ENCODE measurements around the gene OR2A25. TPM values are rescaled to one million over a fixed set of nuclear protein-coding genes. Genes with fewer than 3 reads are reported as not detected.

The OR2A25 gene
- total and polyA plus RNA-seq, 4 donors = not detected

GRCh38 chr7:144102041-144102440 is 32.4 kb downstream of the OR2A25 start:
- no peak for DNase-seq (ENCODE audit: low spot score)
- Histone ChIP-seq H3K36me3 (ENCODE audit: control insufficient read depth in 4 of 4, insufficient read depth in 3 of 4, low read depth in 1 of 4, low read length in 3 of 4) (no peaks in the 10 kb centered on the region), H3K9ac (ENCODE audit: low read depth in 1 of 2, low read length in 2 of 2) (no peak overlapping the region), H3K9me3 (ENCODE audit: control insufficient read depth in 4 of 4, low read length in 3 of 4) (no peaks in the 10 kb centered on the region), H3K4me1 (ENCODE audit: control insufficient read depth in 4 of 4, insufficient read depth in 4 of 4, low read length in 3 of 4) (no peaks in the 10 kb centered on the region), H3K4me3 (ENCODE audit: low read depth in 1 of 3, low read length in 3 of 3) (no peak overlapping the region), H3K27ac (ENCODE audit: low read depth in 1 of 2, low read length in 2 of 2) (no peak overlapping the region), H3K27me3 (ENCODE audit: control insufficient read depth in 4 of 4, insufficient read depth in 4 of 4, low read length in 3 of 4) (no peaks in the 10 kb centered on the region)
- TF ChIP-seq REST (IDR thresholded peaks at IDR 0.05) (no peak), ATF3 (IDR thresholded peaks at IDR 0.05) (no peak), FOXA1 (IDR thresholded peaks at IDR 0.05) (no peak), HNF4A (conservative IDR thresholded peaks at IDR 0.05) (no peak)

GRCh38 chr7:144105211-144105610 is 35.6 kb downstream of the OR2A25 start:
- no peak for TF ChIP-seq JUND (IDR thresholded peaks at IDR 0.05)
- no peak for TF ChIP-seq TAF1 (conservative IDR thresholded peaks at IDR 0.05)
- no peaks in the 10 kb centered on the region for H3K4me1 ChIP-seq (ENCODE audit: control insufficient read depth in 4 of 4, insufficient read depth in 4 of 4, low read length in 3 of 4)

GRCh38 chr7:144109283-144109682 is 39.7 kb downstream of the OR2A25 start, which contains the start of gene OR2A2:
TSS of gene OR2A2 (plus strand) at chr7:144109583. CDS start at chr7:144109583, 0 bp downstream.
- H3K4me1 ChIP-seq (ENCODE audit: control insufficient read depth in 4 of 4, insufficient read depth in 4 of 4, low read length in 3 of 4) = no peaks in the 10 kb centered on the region

More at GRCh38 chr7:144105211-144105610, 35.6 kb downstream of the OR2A25 start:
- peaks cover 0 to 2% (median 0%) of the 10 kb centered on the region in 4 donors for H3K27me3 ChIP-seq (ENCODE audit: control insufficient read depth in 4 of 4, insufficient read depth in 4 of 4, low read length in 3 of 4)
- H3K36me3 ChIP-seq (ENCODE audit: control insufficient read depth in 4 of 4, insufficient read depth in 3 of 4, low read depth in 1 of 4, low read length in 3 of 4) = no peaks in the 10 kb centered on the region
- H3K9ac ChIP-seq (ENCODE audit: low read depth in 1 of 2, low read length in 2 of 2) = no peak overlapping the region
- no peak overlapping the region for H3K4me3 ChIP-seq (ENCODE audit: low read depth in 1 of 3, low read length in 3 of 3)
- H3K9me3 ChIP-seq (ENCODE audit: control insufficient read depth in 4 of 4, low read length in 3 of 4) = no peaks in the 10 kb centered on the region
- no peak overlapping the region for H3K27ac ChIP-seq (ENCODE audit: low read depth in 1 of 2, low read length in 2 of 2)
- no peak for DNase-seq (ENCODE audit: low spot score)

More at GRCh38 chr7:144109283-144109682, 39.7 kb downstream of the OR2A25 start, which contains the start of gene OR2A2:
- no peaks in the 10 kb centered on the region for H3K36me3 ChIP-seq (ENCODE audit: control insufficient read depth in 4 of 4, insufficient read depth in 3 of 4, low read depth in 1 of 4, low read length in 3 of 4)
- no peak within 1 kb of the TSS for H3K4me3 ChIP-seq (ENCODE audit: low read depth in 1 of 3, low read length in 3 of 3)
- no peak within 1 kb of the TSS for H3K27ac ChIP-seq (ENCODE audit: low read depth in 1 of 2, low read length in 2 of 2)
- WGBS = 87% methylated on average over 2 of the region's 2 CpGs
- DNase-seq (ENCODE audit: low spot score) = no peak
- TF ChIP-seq RXRA (IDR thresholded peaks at IDR 0.05) = no peak
- no peak for TF ChIP-seq YY1 (IDR thresholded peaks at IDR 0.05)
- no peak for TF ChIP-seq TAF1 (conservative IDR thresholded peaks at IDR 0.05)
- TF ChIP-seq HNF4A (conservative IDR thresholded peaks at IDR 0.05) = no peak
- TF ChIP-seq JUND (IDR thresholded peaks at IDR 0.05) = no peak
- no peak for TF ChIP-seq CTCF (IDR thresholded peaks at IDR 0.05; ENCODE audit: low read depth, low read length, missing input control)
- TF ChIP-seq RAD21 (IDR thresholded peaks at IDR 0.05) = no peak
- TF ChIP-seq SP1 (IDR thresholded peaks at IDR 0.05) = no peak
- TF ChIP-seq ZBTB33 (IDR thresholded peaks at IDR 0.05) = no peak
- TF ChIP-seq REST (IDR thresholded peaks at IDR 0.05) = no peak
- TF ChIP-seq MAX (IDR thresholded peaks at IDR 0.05) = no peak
- TF ChIP-seq EGR1 (IDR thresholded peaks at IDR 0.05; ENCODE audit: low read depth in 2 of 2) = no peak
- TF ChIP-seq GABPA (IDR thresholded peaks at IDR 0.05 in 1 of 2, conservative IDR thresholded peaks at IDR 0.05 in 1 of 2) = no peak
- TF ChIP-seq NR2F2 (IDR thresholded peaks at IDR 0.05) = no peak
- H3K9me3 ChIP-seq (ENCODE audit: control insufficient read depth in 4 of 4, low read length in 3 of 4) = no peaks in the 10 kb centered on the region
- peaks cover 0 to 2% (median 0%) of the 10 kb centered on the region in 4 donors for H3K27me3 ChIP-seq (ENCODE audit: control insufficient read depth in 4 of 4, insufficient read depth in 4 of 4, low read length in 3 of 4)
- no peak within 1 kb of the TSS for H3K9ac ChIP-seq (ENCODE audit: low read depth in 1 of 2, low read length in 2 of 2)
